ENCODE results near the gene HHATL.

Gene HHATL

GRCh38 chr3:42741796-42742195 lies 39.2 kb upstream of the HHATL start:
- no peak overlapping the region for H3K27ac ChIP-seq
- TF ChIP-seq ZFX (IDR thresholded peaks at IDR 0.05) (no peak), CTCF (conservative IDR thresholded peaks at IDR 0.05) (no peak)

- TF ChIP-seq ZFX (IDR thresholded peaks at IDR 0.05), result no peak
- no peak for TF ChIP-seq CTCF (conservative IDR thresholded peaks at IDR 0.05)
- H3K27ac ChIP-seq, result no peak overlapping the region
These were observed 37.0 kb upstream of the HHATL start for GRCh38 chr3:42739401-42740158.

- TF ChIP-seq ZFX (IDR thresholded peaks at IDR 0.05) (no peak), CTCF (conservative IDR thresholded peaks at IDR 0.05) (no peak)
- no peak overlapping the region for H3K27ac ChIP-seq
These were observed 33.9 kb upstream of the HHATL start for GRCh38 chr3:42736531-42736930.

GRCh38 chr3:42736081-42736480 lies 33.5 kb upstream of the HHATL start:
- TF ChIP-seq CTCF (conservative IDR thresholded peaks at IDR 0.05), result no peak
- no peak for TF ChIP-seq ZFX (IDR thresholded peaks at IDR 0.05)
- H3K27ac ChIP-seq, result no peak overlapping the region

GRCh38 chr3:42735615-42736014 lies 33.0 kb upstream of the HHATL start:
- no peak overlapping the region for H3K27ac ChIP-seq
- no peak for TF ChIP-seq CTCF (conservative IDR thresholded peaks at IDR 0.05)
- TF ChIP-seq ZFX (IDR thresholded peaks at IDR 0.05), result no peak

- no peak overlapping the region for H3K27ac ChIP-seq
- TF ChIP-seq CTCF (conservative IDR thresholded peaks at IDR 0.05) (no peak), ZFX (IDR thresholded peaks at IDR 0.05) (no peak)
These were observed 32.4 kb upstream of the HHATL start for GRCh38 chr3:42735019-42735418.

GRCh38 chr3:42734263-42734860 lies 31.8 kb upstream of the HHATL start:
- TF ChIP-seq CTCF (conservative IDR thresholded peaks at IDR 0.05) (no peak), ZFX (IDR thresholded peaks at IDR 0.05) (no peak)

More at GRCh38 chr3:42734263-42734860, 31.8 kb upstream of the HHATL start:
- no peak overlapping the region for H3K27ac ChIP-seq
